Activated CD8-positive, alpha-beta memory T cell treated with anti-CD3 and anti-CD28 coated beads, Interleukin-2, amount 50 U/mL, for 4 hours (primary cell): Measurements from ENCODE around the gene RNU1-3.

Experiments
- DNase-seq: peaks from one replicate; pipeline ENCODE4 v3.0.0-alpha.2; 2020

Gene RNU1-3

DNA sequence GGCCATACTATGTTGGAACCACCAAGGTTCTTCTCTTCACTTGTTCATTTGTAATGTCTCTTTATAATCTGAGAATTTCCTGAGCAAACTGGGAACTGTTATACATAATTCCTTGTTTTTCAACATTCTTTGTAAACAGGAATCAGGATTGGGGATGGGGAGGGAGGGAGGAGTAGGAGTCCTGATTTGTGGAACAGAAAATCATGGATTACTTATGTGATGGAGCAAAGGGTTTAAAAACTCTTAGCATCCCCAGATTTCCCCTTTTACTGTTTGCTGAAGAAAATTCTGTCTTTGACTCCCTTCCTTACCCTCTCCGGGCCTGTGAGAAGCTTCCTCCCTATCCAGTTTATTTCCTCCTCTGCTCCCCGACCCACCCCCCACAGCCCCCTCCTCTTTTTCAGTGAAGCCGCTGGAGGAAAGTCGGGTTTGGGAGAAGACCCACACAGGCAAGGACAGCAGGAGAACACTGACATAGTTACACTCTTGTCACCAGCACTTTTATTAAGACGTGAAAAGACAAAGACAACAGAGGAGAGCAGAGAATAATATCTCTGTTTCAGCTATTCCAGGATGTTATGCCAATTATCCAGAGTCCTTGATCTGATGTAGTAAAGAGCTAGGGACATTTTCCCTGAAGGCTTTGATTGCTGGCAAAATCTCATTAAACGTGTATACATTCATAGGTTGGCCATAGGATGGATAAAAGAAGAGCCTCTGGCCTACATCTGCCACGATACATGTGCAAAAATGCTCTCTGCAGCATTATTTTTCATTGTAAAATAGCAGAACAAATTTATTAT lies 48.8 kb downstream of the RNU1-3 start:
- no peak for DNase-seq

DNA sequence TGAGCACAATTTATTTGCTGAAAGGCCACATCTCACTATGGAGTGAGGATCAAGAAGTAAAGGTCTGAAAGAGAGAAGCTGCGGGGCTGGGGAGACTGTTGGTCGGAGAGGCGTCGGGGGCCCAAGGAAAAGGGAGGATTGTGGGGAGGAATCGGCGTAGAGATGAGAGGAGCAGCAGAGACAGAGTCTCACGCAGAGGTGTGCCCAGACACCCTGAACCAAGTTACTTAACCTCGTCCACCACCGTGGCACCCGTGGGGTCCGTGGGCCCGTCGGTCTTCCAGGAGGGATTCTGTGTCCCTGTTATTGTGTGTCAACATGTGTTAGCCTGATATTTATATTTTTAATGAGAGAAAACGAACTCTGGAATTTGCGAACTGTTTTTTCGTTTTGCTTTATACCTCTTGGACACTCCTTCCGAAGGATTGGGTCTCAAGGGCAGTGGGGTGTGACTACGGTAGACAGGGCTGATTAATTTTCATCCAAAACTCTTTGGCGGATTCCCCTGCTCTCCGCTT lies 49.6 kb downstream of the RNU1-3 start:
- no peak for DNase-seq
